HG03558 (cell line): ENCODE data around the gene ITPR2.

Experiments used
- ATAC-seq: cut with Tn5 transposase; IDR thresholded peaks from one replicate; pipeline ENCODE4 v1.9.1; 2021; ENCODE audit warnings: moderate number of reproducible peaks; ENCODE audit not compliant: unreplicated experiment; ENCODE audit errors: extremely low read depth

The ITPR2 gene

GRCh38 chr12:26499979-26500640, 332.9 kb downstream of the ITPR2 start:
- no peak for ATAC-seq

- no peak for ATAC-seq
Measured at GRCh38 chr12:26496170-26496569, 336.8 kb downstream of the ITPR2 start.

- ATAC-seq = no peak
Measured at GRCh38 chr12:26493656-26494055, 339.3 kb downstream of the ITPR2 start.

- no peak for ATAC-seq
Measured at GRCh38 chr12:26492406-26492805, 340.6 kb downstream of the ITPR2 start.

- no peak for ATAC-seq
Measured at GRCh38 chr12:26489908-26490307, 343.1 kb downstream of the ITPR2 start.

GRCh38 chr12:26488351-26488750, 344.6 kb downstream of the ITPR2 start:
- ATAC-seq = no peak

GRCh38 chr12:26473291-26473690, 359.7 kb downstream of the ITPR2 start:
- peak; percentile 74 for ATAC-seq

GRCh38 chr12:26471560-26471959, 361.4 kb downstream of the ITPR2 start:
- peak; percentile 66 for ATAC-seq

GRCh38 chr12:26469421-26470180, 363.4 kb downstream of the ITPR2 start:
- no peak for ATAC-seq

- ATAC-seq = no peak
Measured at GRCh38 chr12:26467351-26467750, 365.6 kb downstream of the ITPR2 start.

- ATAC-seq = no peak
Measured at GRCh38 chr12:26466726-26467125, 366.3 kb downstream of the ITPR2 start.

GRCh38 chr12:26465419-26466097, 367.4 kb downstream of the ITPR2 start:
- ATAC-seq = no peak

GRCh38 chr12:26461776-26462175, 371.2 kb downstream of the ITPR2 start:
- no peak for ATAC-seq

GRCh38 chr12:26460361-26460760, 372.6 kb downstream of the ITPR2 start:
- ATAC-seq = no peak

GRCh38 chr12:26455936-26456574, 376.9 kb downstream of the ITPR2 start:
- ATAC-seq = no peak

- no peak for ATAC-seq
Measured at GRCh38 chr12:26453246-26453645, 379.7 kb downstream of the ITPR2 start.

- ATAC-seq = no peak
Measured at GRCh38 chr12:26452511-26452910, 380.5 kb downstream of the ITPR2 start.

- no peak for ATAC-seq
Measured at GRCh38 chr12:26451763-26452162, 381.2 kb downstream of the ITPR2 start.

GRCh38 chr12:26445909-26446308, 387.1 kb downstream of the ITPR2 start:
- ATAC-seq = no peak

- ATAC-seq = no peak
Measured at GRCh38 chr12:26443309-26443708, 389.7 kb downstream of the ITPR2 start.

GRCh38 chr12:26441434-26441833, 391.6 kb downstream of the ITPR2 start:
- no peak for ATAC-seq
